ENCODE data around the gene CA10. TPM values are rescaled to one million over a fixed set of nuclear protein-coding genes. Genes with fewer than 3 reads are reported as not detected.

The CA10 gene
- total and polyA plus RNA-seq, 2 of the 4 experiments (the other 2 are of a cell fraction), result not detected

GRCh38 chr17:51890710-51891109, 267.8 kb downstream of the CA10 start:
- H2BK20ac ChIP-seq (ENCODE audit: low read depth, low read length), result no peak overlapping the region
- H3K18ac ChIP-seq (ENCODE audit: low read depth, low read length), result no peak overlapping the region
- dilution Hi-C loops (cut with HindIII; ENCODE audit: low sequenced_read_pairs, unreplicated experiment) (no loop called here), in situ Hi-C loops (cut with MboI; ENCODE audit: low sequenced_read_pairs) (no loop called here), intact Hi-C loops (cut with micrococcal nuclease) (no loop called here)
- TF ChIP-seq USF2 (IDR thresholded peaks at IDR 0.05; ENCODE audit: low read depth, low read length) (no peak), RFX5 (IDR thresholded peaks at IDR 0.05; ENCODE audit: low read depth, low read length) (no peak), CEBPB (IDR thresholded peaks at IDR 0.05; ENCODE audit: low read depth, low read length) (no peak), ELK1 (IDR thresholded peaks at IDR 0.05; ENCODE audit: borderline replicate concordance, low read depth, low read length) (no peak), POLR2A (IDR thresholded peaks at IDR 0.05; ENCODE audit: low read depth, low read length) (no peak), MAZ (IDR thresholded peaks at IDR 0.05; ENCODE audit: borderline replicate concordance, low read depth, low read length) (no peak), MAFK (IDR thresholded peaks at IDR 0.05; ENCODE audit: low read depth, low read length) (no peak)
- no peak overlapping the region for H2BK15ac ChIP-seq (ENCODE audit: low read depth, low read length)
- no peak overlapping the region for H3K9ac ChIP-seq (ENCODE audit: low read depth, low read length)
- H3K4me1 ChIP-seq (ENCODE audit: control insufficient read depth, insufficient read depth, low read length), result no peaks in the 10 kb centered on the region
- BruUV-seq (replicated peaks), result no TSS peak
- no peak overlapping the region for H3K4ac ChIP-seq (ENCODE audit: low read depth, low read length)
- H4K91ac ChIP-seq (ENCODE audit: insufficient read depth, low read depth, low read length), result no peak overlapping the region
- H2BK5ac ChIP-seq (ENCODE audit: low read depth, low read length, poor library complexity, severe bottlenecking), result no peak overlapping the region
- no peak overlapping the region for H2AK9ac ChIP-seq (replicated peaks; ENCODE audit: low read depth, low read length, poor library complexity)
- CTCF ChIA-PET, result no interaction called here
- no peaks in the 10 kb centered on the region for H3K79me1 ChIP-seq (ENCODE audit: low read depth in 1 of 2, low read length in 2 of 2)
- H2BK120ac ChIP-seq (ENCODE audit: low read depth, low read length), result no peak overlapping the region
- no peak overlapping the region for H2AFZ ChIP-seq (replicated peaks; ENCODE audit: low read length, poor library complexity)
- peaks cover 13% of the 10 kb centered on the region; the same call in 1 of the 2 replicates for H3K9me3 ChIP-seq (ENCODE audit: control insufficient read depth, insufficient read depth, low read length)
- no peak overlapping the region for H2AK5ac ChIP-seq (ENCODE audit: low read depth, low read length)
- H4K5ac ChIP-seq (ENCODE audit: low read depth, low read length), result no peak overlapping the region
- H3K9me1 ChIP-seq (ENCODE audit: insufficient read depth, low read length), result no peaks in the 10 kb centered on the region
- DNase-seq, result no peak
- no peak overlapping the region for H3K4me2 ChIP-seq (ENCODE audit: low read depth, low read length)
- H3K36me3 ChIP-seq (ENCODE audit: control insufficient read depth, insufficient read depth, low read length), result no peaks in the 10 kb centered on the region
- H3K4me3 ChIP-seq (ENCODE audit: insufficient read depth, low read depth, low read length), result no peak overlapping the region
- H3K14ac ChIP-seq (replicated peaks; ENCODE audit: low read depth, low read length), result no peak overlapping the region
- no peaks in the 10 kb centered on the region for H3K27me3 ChIP-seq (ENCODE audit: control insufficient read depth, insufficient read depth, low read length)
- WGBS, 2 experiments (ENCODE audit: extremely low coverage in 2 of 2, insufficient read length in 1 of 2), result no CpG with 5 or more reads among the region's 1 CpG
- no peaks in the 10 kb centered on the region for H4K20me1 ChIP-seq (ENCODE audit: insufficient read depth, low read length)
- H3K56ac ChIP-seq (ENCODE audit: extremely low read depth, insufficient read depth, low read length), result no peak overlapping the region
- no peak overlapping the region for H3K27ac ChIP-seq (ENCODE audit: insufficient read depth, low read length)
- no peak overlapping the region for H4K8ac ChIP-seq (ENCODE audit: low read depth in 2 of 2, low read length in 2 of 2)
- ATAC-seq (ENCODE audit: low read depth), result no peak
- H3K23ac ChIP-seq (ENCODE audit: low read depth, low read length), result no peak overlapping the region
- POLR2A ChIA-PET (ENCODE audit: unreplicated experiment), result no interaction called here
